Measurements from ENCODE around the gene IL17RB. TPM values are rescaled to one million over a fixed set of nuclear protein-coding genes. Genes with fewer than 3 reads are reported as not detected.

Gene IL17RB
- total and polyA plus RNA-seq, 2 of the 4 experiments (the other 2 are of a cell fraction): under 0.01 TPM; not detected in 1

DNA sequence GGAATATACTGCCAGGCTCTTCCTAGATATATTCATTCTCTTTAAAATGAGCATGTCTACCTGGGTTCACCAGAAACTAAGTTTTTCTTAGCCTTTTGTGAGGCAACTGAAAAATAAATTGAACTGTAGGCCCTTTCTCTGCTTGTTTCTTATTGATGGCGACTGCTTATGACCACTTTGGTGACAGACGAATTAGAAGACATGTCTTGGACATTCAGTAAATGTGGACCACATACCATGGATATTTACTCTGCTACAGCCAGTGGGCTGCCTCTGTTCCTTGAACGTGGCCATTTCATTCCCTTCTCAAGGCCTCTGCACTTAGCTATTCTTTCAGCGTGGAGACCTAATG lies 45.9 kb downstream of the IL17RB start:
- H3K4me3 ChIP-seq (ENCODE audit: insufficient read depth, low read depth, low read length): peak overlapping the region; percentile 49
- H2AK5ac ChIP-seq (ENCODE audit: low read depth, low read length): no peak overlapping the region
- H3K27ac ChIP-seq (ENCODE audit: insufficient read depth, low read length): peak overlapping the region; percentile 63
- H3K4me2 ChIP-seq (ENCODE audit: low read depth, low read length): peak overlapping the region; percentile 79
- H4K20me1 ChIP-seq (ENCODE audit: insufficient read depth, low read length): no peaks in the 10 kb centered on the region
- no peaks in the 10 kb centered on the region for H3K9me1 ChIP-seq (ENCODE audit: insufficient read depth, low read length)
- ChIA-PET POLR2A (ENCODE audit: unreplicated experiment) (interaction anchor here (0.6 to 1.4 kb wide), 2 partner anchors 8 to 11 kb away, joined by 4 to 6 read pairs; partner anchors contain the start of gene ACTR8), CTCF (interaction anchor here (0.9 kb wide), 1 partner anchor 108 kb away, joined by 3 read pairs; no protein-coding TSS in a partner anchor)
- peak overlapping the region; percentile 18; the same call in 1 of the 2 replicates for H3K56ac ChIP-seq (ENCODE audit: extremely low read depth, insufficient read depth, low read length)
- TF ChIP-seq NFE2L2 (IDR thresholded peaks at IDR 0.05; ENCODE audit: low read depth, low read length) (no peak), MXI1 (IDR thresholded peaks at IDR 0.05; ENCODE audit: borderline replicate concordance, low read depth, low read length) (no peak), MAZ (IDR thresholded peaks at IDR 0.05; ENCODE audit: borderline replicate concordance, low read depth, low read length) (no peak), CEBPB (IDR thresholded peaks at IDR 0.05; ENCODE audit: low read depth, low read length) (no peak), FOS (IDR thresholded peaks at IDR 0.05; ENCODE audit: low read depth, low read length) (no peak), RCOR1 (IDR thresholded peaks at IDR 0.05; ENCODE audit: insufficient replicate concordance, low read length) (no peak)
- TF ChIP-seq, protein P1, sequence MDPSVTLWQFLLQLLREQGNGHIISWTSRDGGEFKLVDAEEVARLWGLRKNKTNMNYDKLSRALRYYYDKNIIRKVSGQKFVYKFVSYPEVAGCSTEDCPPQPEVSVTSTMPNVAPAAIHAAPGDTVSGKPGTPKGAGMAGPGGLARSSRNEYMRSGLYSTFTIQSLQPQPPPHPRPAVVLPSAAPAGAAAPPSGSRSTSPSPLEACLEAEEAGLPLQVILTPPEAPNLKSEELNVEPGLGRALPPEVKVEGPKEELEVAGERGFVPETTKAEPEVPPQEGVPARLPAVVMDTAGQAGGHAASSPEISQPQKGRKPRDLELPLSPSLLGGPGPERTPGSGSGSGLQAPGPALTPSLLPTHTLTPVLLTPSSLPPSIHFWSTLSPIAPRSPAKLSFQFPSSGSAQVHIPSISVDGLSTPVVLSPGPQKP (IDR thresholded peaks at IDR 0.05; ENCODE audit: borderline replicate concordance, low read depth, low read length): no peak
- ATAC-seq (ENCODE audit: low read depth): no peak
- H3K27me3 ChIP-seq (ENCODE audit: control insufficient read depth, insufficient read depth, low read length): no peaks in the 10 kb centered on the region
- dilution Hi-C loops (cut with HindIII; ENCODE audit: low sequenced_read_pairs, unreplicated experiment): no loop called here
- peak overlapping the region; percentile 81 for H4K5ac ChIP-seq (ENCODE audit: low read depth, low read length)
- H4K8ac ChIP-seq (ENCODE audit: low read depth in 2 of 2, low read length in 2 of 2): peak overlapping the region; percentile 89 to 98
- no peaks in the 10 kb centered on the region for H3K9me3 ChIP-seq (ENCODE audit: control insufficient read depth, insufficient read depth, low read length)
- H3K9ac ChIP-seq (ENCODE audit: low read depth, low read length): peak overlapping the region; percentile 31; the same call in 1 of the 2 replicates
- no peaks in the 10 kb centered on the region; the same call in 1 of the 2 replicates for H3K36me3 ChIP-seq (ENCODE audit: control insufficient read depth, insufficient read depth, low read length)
- DNase-seq: no peak
- no peak overlapping the region; the same call in 1 of the 2 replicates for H3K14ac ChIP-seq (replicated peaks; ENCODE audit: low read depth, low read length)
- in situ Hi-C loops (cut with MboI; ENCODE audit: low sequenced_read_pairs): loop anchor here (25.0 kb wide), 1 partner anchor 605 kb away; no protein-coding TSS in a partner anchor
- no TSS peak for BruUV-seq (replicated peaks)
- H4K91ac ChIP-seq (ENCODE audit: insufficient read depth, low read depth, low read length): peak overlapping the region; percentile 30; the same call in 1 of the 2 replicates
- H2AK9ac ChIP-seq (replicated peaks; ENCODE audit: low read depth, low read length, poor library complexity): no peak overlapping the region
- H3K4ac ChIP-seq (ENCODE audit: low read depth, low read length): peak overlapping the region; percentile 46; the same call in 1 of the 2 replicates
- H3K23ac ChIP-seq (ENCODE audit: low read depth, low read length): 0 out of 2 replicates have a peak overlapping the region, but pooled peaks have one; percentile 7
- H3K79me1 ChIP-seq (ENCODE audit: low read depth in 1 of 2, low read length in 2 of 2): peaks cover 6 to 28% of the 10 kb centered on the region in 2 experiments; a peak in 3 of 4 replicates
- H2BK120ac ChIP-seq (ENCODE audit: low read depth, low read length): 0 out of 2 replicates have a peak overlapping the region, but pooled peaks have one; percentile 2
- intact Hi-C loops (cut with micrococcal nuclease): no loop called here
- H2BK5ac ChIP-seq (ENCODE audit: low read depth, low read length, poor library complexity, severe bottlenecking): peak overlapping the region; percentile 26
- H3K4me1 ChIP-seq (ENCODE audit: control insufficient read depth, insufficient read depth, low read length): peaks cover 2% of the 10 kb centered on the region; the same call in 1 of the 2 replicates
- 0 out of 2 replicates have a peak overlapping the region, but pooled peaks have one; percentile 2 for H3K18ac ChIP-seq (ENCODE audit: low read depth, low read length)
- peak overlapping the region; percentile 87 for H2AFZ ChIP-seq (replicated peaks; ENCODE audit: low read length, poor library complexity)
- 0 out of 3 replicates have a peak overlapping the region, but pooled peaks have one; percentile 4 for H2BK15ac ChIP-seq (ENCODE audit: low read depth, low read length)
- H2BK20ac ChIP-seq (ENCODE audit: low read depth, low read length): no peak overlapping the region
- 50% methylated on average over 1 of the region's 4 CpGs; no CpG with 5 or more reads in 1 of the 2 experiments for WGBS, 2 experiments (ENCODE audit: extremely low coverage in 2 of 2, insufficient read length in 1 of 2)

Measured in IMR-90 (cell line).